Erythroblast (primary cell): ENCODE measurements around the gene PIP4K2A.
"Not testable (repeated sequence)": the region's sequence is repeated elsewhere in the genome, so short reads cannot be mapped to it uniquely, and the experiment has no call there.

Experiments
- DNase-seq, 2 experiments: peaks; one replicate each; lab custom pipeline; 2025; lab: John Stamatoyannopoulos, UW
- GATA1 ChIP-seq: IDR thresholded peaks from 2 replicates; pipeline ENCODE4 v1.6.1; 2011; ENCODE audit warnings: low read depth, mild to moderate bottlenecking, control low read depth, low read length, moderate library complexity
- POLR2A ChIP-seq: IDR thresholded peaks from 2 replicates; pipeline ENCODE4 v1.6.1; 2011; ENCODE audit warnings: mild to moderate bottlenecking, low read length

The PIP4K2A gene

GRCh38 chr10:22714479-22715289 is at the start of gene PIP4K2A:
PIP4K2A (minus strand) TSS chr10:22714578; CDS start chr10:22714326, 252 bp downstream.
- TF ChIP-seq GATA1 (no peak), POLR2A (peak; percentile 42)

GRCh38 chr10:22761569-22762220 is 47.3 kb upstream of the PIP4K2A start:
- TF ChIP-seq POLR2A (no peak), GATA1 (no peak)

More at GRCh38 chr10:22714479-22715289, at the start of gene PIP4K2A:
- peak; percentile 87 to 93 for DNase-seq

GRCh38 chr10:22760025-22760424 is 45.6 kb upstream of the PIP4K2A start:
- no peak for DNase-seq
- TF ChIP-seq GATA1 (no peak), POLR2A (no peak)

More at GRCh38 chr10:22761569-22762220, 47.3 kb upstream of the PIP4K2A start:
- no peak for DNase-seq

GRCh38 chr10:22758867-22759266 is 44.5 kb upstream of the PIP4K2A start:
- no peak for TF ChIP-seq POLR2A
- TF ChIP-seq GATA1 = no peak
- DNase-seq = no peak

GRCh38 chr10:22754296-22754695 is 39.9 kb upstream of the PIP4K2A start:
- no peak for DNase-seq
- TF ChIP-seq POLR2A = no peak
- no peak for TF ChIP-seq GATA1

GRCh38 chr10:22753786-22754185 is 39.4 kb upstream of the PIP4K2A start:
- no peak for DNase-seq
- no peak for TF ChIP-seq GATA1
- no peak for TF ChIP-seq POLR2A

GRCh38 chr10:22752272-22752889 is 38.0 kb upstream of the PIP4K2A start:
- no peak for DNase-seq
- no peak for TF ChIP-seq GATA1
- no peak for TF ChIP-seq POLR2A

- no peak for DNase-seq
Observed at GRCh38 chr10:22750131-22750530, 35.8 kb upstream of the PIP4K2A start.

GRCh38 chr10:22744858-22745257 is 30.5 kb upstream of the PIP4K2A start:
- DNase-seq = not testable (repeated sequence)

More at GRCh38 chr10:22750131-22750530, 35.8 kb upstream of the PIP4K2A start:
- no peak for TF ChIP-seq POLR2A

- no peak for TF ChIP-seq POLR2A
- no peak for TF ChIP-seq GATA1
- no peak for DNase-seq
Observed at GRCh38 chr10:22742678-22743077, 28.3 kb upstream of the PIP4K2A start.

GRCh38 chr10:22741631-22742030 is 27.3 kb upstream of the PIP4K2A start:
- not testable (repeated sequence) for DNase-seq

GRCh38 chr10:22740180-22740579 is 25.8 kb upstream of the PIP4K2A start:
- DNase-seq = no peak
- TF ChIP-seq POLR2A (no peak), GATA1 (no peak)

GRCh38 chr10:22737587-22737986 is 23.2 kb upstream of the PIP4K2A start:
- TF ChIP-seq GATA1 (no peak), POLR2A (no peak)
- peak; percentile 42 to 71 for DNase-seq

GRCh38 chr10:22736134-22736533 is 21.8 kb upstream of the PIP4K2A start:
- no peak for TF ChIP-seq GATA1
- TF ChIP-seq POLR2A = no peak
- peak; percentile 27 to 63 for DNase-seq
